HepG2 (cell line): Measurements from ENCODE around the gene DSTYK. TPM values are rescaled to one million over a fixed set of nuclear protein-coding genes. Genes with fewer than 3 reads are reported as not detected.
A peak's percentile ranks its signal among the peaks of the same experiment; 100 is the strongest.

ENCODE experiments used
- GABPB1 ChIP-seq: IDR thresholded peaks from 2 replicates; pipeline ENCODE4 v1.6.1; 2016; ENCODE audit warnings: mild to moderate bottlenecking, missing genetic modification reagents, moderate library complexity, missing compliant biosample characterization
- GLI4 ChIP-seq: sonication (generic); formaldehyde crosslinking; IDR thresholded peaks from 2 replicates; pipeline ENCODE4 v1.5.1; 2020; ENCODE audit warnings: missing genetic modification reagents, mild to moderate bottlenecking, moderate library complexity, borderline replicate concordance
- KDM3A ChIP-seq: IDR thresholded peaks from 2 replicates; pipeline ENCODE4 v1.6.1; 2018; ENCODE audit warnings: low read depth, missing compliant biosample characterization
- NAIF1 ChIP-seq: sonication (generic); formaldehyde crosslinking; IDR thresholded peaks from 2 replicates; pipeline ENCODE4 v1.5.0; 2020; ENCODE audit warnings: mild to moderate bottlenecking, missing genetic modification reagents, borderline replicate concordance
- PHF21A ChIP-seq: sonication (generic); formaldehyde crosslinking; IDR thresholded peaks from 2 replicates; pipeline ENCODE4 v1.5.0; 2020; ENCODE audit warnings: mild to moderate bottlenecking, missing genetic modification reagents
- RFXANK ChIP-seq: IDR thresholded peaks from 2 replicates; pipeline ENCODE4 v1.6.1; 2016
- ZNF292 ChIP-seq: sonication (generic); formaldehyde crosslinking; IDR thresholded peaks from 2 replicates; pipeline ENCODE4 v1.8.1; 2022; ENCODE audit warnings: mild to moderate bottlenecking, low read depth, missing genetic modification reagents, borderline replicate concordance
- ZNF317 ChIP-seq: sonication (generic); formaldehyde crosslinking; IDR thresholded peaks from 2 replicates; pipeline ENCODE4 v1.5.0; 2020; ENCODE audit warnings: mild to moderate bottlenecking, missing genetic modification reagents
- ZNF335 ChIP-seq: sonication (generic); formaldehyde crosslinking; IDR thresholded peaks from 2 replicates; pipeline ENCODE4 v1.4.0; 2020; ENCODE audit warnings: missing genetic modification reagents
- ZNF354B ChIP-seq: sonication (generic); formaldehyde crosslinking; IDR thresholded peaks from 2 replicates; pipeline ENCODE4 v1.8.0; 2022; ENCODE audit warnings: mild to moderate bottlenecking, missing genetic modification reagents
- ZNF382 ChIP-seq: sonication (generic); formaldehyde crosslinking; IDR thresholded peaks from 2 replicates; pipeline ENCODE4 v1.5.0; 2020; ENCODE audit warnings: missing genetic modification reagents, mild to moderate bottlenecking, borderline replicate concordance
- ZNF749 ChIP-seq: sonication (generic); formaldehyde crosslinking; IDR thresholded peaks from 2 replicates; pipeline ENCODE4 v1.8.0; 2022; ENCODE audit warnings: mild to moderate bottlenecking, missing genetic modification reagents, moderate library complexity, borderline replicate concordance
- polyA plus RNA-seq, 8 experiments: library from polyadenylated mRNA; depleted of rRNA in 3 of 8; stranded (reverse) in 7 of 8; unstranded in 1 of 8; fragments of >200 nt; fragmentation: Illumina TruSeq in 4 of 8; extraction: Trizol in 4 of 8; gene quantifications; 2 replicates each; pipeline versions ENCODE4 v1.2.1 to v1.2.3, GENCODE V29; 2011 to 2016; ENCODE audit warnings: low read depth in 4 of 8, missing spikeins in 1 of 8, mixed read lengths in 1 of 8; ENCODE audit not compliant: insufficient read depth in 1 of 8
- total RNA-seq, 5 experiments: library from RNA; depleted of rRNA; stranded (reverse); fragments of >200 nt; fragmentation: Illumina TruSeq; extraction: Trizol; gene quantifications; 2 replicates each; pipeline ENCODE4 v1.2.3, GENCODE V29; 2016; ENCODE audit warnings: low read depth in 1 of 5
- TF ChIP-seq, protein P1 (sequence below), 2 experiments: sonication (generic) in 1 of 2; formaldehyde crosslinking in 1 of 2; IDR thresholded peaks; 2 replicates each; pipeline versions ENCODE4 v1.4.0 to v1.6.1; 2018 to 2020; ENCODE audit warnings: missing genetic modification reagents in 2 of 2, borderline replicate concordance in 1 of 2, low read depth in 1 of 2, mild to moderate bottlenecking in 1 of 2, missing biosample characterization in 1 of 2
- TF ChIP-seq, protein P2 (sequence below): sonication (generic); formaldehyde crosslinking; IDR thresholded peaks from 2 replicates; pipeline ENCODE4 v1.4.0; 2020; ENCODE audit warnings: missing genetic modification reagents, borderline replicate concordance
- TF ChIP-seq, protein P3 (sequence below): sonication (generic); formaldehyde crosslinking; IDR thresholded peaks from 2 replicates; pipeline ENCODE4 v1.4.0; 2020; ENCODE audit warnings: missing genetic modification reagents
- TF ChIP-seq, protein P4 (sequence below): IDR thresholded peaks from 2 replicates; pipeline ENCODE4 v1.6.1; 2016
- TF ChIP-seq, protein P5 (sequence below): sonication (generic); formaldehyde crosslinking; IDR thresholded peaks from 2 replicates; pipeline ENCODE4 v1.8.0; 2022; ENCODE audit warnings: mild to moderate bottlenecking, missing genetic modification reagents; ENCODE audit not compliant: insufficient replicate concordance
- TF ChIP-seq, protein P6 (sequence below): sonication (generic); formaldehyde crosslinking; IDR thresholded peaks from 2 replicates; pipeline ENCODE4 v1.5.0; 2020; ENCODE audit warnings: mild to moderate bottlenecking, missing genetic modification reagents, borderline replicate concordance

DSTYK gene
- total and polyA plus RNA-seq, 2 of the 13 experiments (the other 11 are each of a cell fraction or from before 2014, with no cell fraction given), result 2.6 to 4.8 TPM

DNA sequence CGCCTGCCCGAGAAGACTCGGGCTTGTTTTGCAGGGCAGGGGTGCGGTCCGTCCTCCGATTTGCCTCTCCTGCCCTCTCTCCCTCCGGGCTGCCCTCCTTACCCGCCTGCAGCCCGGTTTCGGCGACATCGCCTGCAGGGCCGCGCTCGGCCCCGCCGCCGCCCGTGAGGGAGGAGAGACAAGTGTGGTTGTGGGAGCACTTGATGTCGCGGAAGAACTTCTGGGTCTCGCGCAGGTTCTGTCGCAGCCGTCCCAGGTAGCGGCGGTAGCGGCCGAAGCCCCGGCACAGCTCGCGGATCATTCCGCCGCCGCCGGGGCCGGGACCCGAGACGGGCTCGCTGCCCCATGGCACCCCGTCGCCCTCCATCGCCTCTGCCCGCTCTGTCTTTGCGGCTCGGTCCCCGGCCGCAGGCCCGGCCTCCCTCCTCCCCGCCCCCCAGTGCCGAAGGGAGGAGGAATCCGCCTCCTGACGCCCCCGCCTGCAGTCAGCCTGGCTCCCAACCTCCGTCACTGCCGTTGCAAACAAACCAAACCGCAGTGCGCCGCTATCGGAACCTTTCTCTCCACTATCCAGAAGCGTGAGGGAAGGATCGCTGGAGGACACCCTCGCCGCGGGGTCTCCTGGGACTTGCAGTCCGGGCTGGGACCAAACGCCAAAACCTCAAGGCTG is at the start of gene DSTYK (continued):
- TF ChIP-seq, protein P1, sequence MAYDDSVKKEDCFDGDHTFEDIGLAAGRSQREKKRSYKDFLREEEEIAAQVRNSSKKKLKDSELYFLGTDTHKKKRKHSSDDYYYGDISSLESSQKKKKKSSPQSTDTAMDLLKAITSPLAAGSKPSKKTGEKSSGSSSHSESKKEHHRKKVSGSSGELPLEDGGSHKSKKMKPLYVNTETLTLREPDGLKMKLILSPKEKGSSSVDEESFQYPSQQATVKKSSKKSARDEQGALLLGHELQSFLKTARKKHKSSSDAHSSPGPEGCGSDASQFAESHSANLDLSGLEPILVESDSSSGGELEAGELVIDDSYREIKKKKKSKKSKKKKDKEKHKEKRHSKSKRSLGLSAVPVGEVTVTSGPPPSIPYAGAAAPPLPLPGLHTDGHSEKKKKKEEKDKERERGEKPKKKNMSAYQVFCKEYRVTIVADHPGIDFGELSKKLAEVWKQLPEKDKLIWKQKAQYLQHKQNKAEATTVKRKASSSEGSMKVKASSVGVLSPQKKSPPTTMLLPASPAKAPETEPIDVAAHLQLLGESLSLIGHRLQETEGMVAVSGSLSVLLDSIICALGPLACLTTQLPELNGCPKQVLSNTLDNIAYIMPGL (CRISPR knock-in tag; IDR thresholded peaks at IDR 0.05; ENCODE audit: borderline replicate concordance in 1 of 2, low read depth in 1 of 2), result peak; percentile 96 to 98
- TF ChIP-seq, protein P2, sequence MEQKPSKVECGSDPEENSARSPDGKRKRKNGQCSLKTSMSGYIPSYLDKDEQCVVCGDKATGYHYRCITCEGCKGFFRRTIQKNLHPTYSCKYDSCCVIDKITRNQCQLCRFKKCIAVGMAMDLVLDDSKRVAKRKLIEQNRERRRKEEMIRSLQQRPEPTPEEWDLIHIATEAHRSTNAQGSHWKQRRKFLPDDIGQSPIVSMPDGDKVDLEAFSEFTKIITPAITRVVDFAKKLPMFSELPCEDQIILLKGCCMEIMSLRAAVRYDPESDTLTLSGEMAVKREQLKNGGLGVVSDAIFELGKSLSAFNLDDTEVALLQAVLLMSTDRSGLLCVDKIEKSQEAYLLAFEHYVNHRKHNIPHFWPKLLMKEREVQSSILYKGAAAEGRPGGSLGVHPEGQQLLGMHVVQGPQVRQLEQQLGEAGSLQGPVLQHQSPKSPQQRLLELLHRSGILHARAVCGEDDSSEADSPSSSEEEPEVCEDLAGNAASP, result peak; percentile 35; the same call in 1 of the 2 replicates
- TF ChIP-seq KDM3A, result peak; percentile 77
- TF ChIP-seq ZNF749 (CRISPR knock-in tag), result peak; percentile 65; the same call in 1 of the 2 replicates
- TF ChIP-seq GLI4, result 0 out of 2 replicates have a peak, but pooled peaks have one; percentile 40
- TF ChIP-seq, protein P3, sequence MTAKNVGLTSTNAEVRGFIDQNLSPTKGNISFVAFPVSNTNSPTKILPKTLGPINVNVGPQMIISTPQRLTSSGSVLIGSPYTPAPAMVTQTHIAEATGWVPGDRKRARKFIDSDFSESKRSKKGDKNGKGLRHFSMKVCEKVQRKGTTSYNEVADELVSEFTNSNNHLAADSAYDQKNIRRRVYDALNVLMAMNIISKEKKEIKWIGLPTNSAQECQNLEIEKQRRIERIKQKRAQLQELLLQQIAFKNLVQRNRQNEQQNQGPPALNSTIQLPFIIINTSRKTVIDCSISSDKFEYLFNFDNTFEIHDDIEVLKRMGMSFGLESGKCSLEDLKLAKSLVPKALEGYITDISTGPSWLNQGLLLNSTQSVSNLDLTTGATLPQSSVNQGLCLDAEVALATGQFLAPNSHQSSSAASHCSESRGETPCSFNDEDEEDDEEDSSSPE (CRISPR knock-in tag), result peak; percentile 48; the same call in 1 of the 2 replicates
- TF ChIP-seq RFXANK (CRISPR knock-in tag), result peak; percentile 90; the same call in 1 of the 2 replicates
- TF ChIP-seq ZNF292, result no peak
- TF ChIP-seq, protein P4, sequence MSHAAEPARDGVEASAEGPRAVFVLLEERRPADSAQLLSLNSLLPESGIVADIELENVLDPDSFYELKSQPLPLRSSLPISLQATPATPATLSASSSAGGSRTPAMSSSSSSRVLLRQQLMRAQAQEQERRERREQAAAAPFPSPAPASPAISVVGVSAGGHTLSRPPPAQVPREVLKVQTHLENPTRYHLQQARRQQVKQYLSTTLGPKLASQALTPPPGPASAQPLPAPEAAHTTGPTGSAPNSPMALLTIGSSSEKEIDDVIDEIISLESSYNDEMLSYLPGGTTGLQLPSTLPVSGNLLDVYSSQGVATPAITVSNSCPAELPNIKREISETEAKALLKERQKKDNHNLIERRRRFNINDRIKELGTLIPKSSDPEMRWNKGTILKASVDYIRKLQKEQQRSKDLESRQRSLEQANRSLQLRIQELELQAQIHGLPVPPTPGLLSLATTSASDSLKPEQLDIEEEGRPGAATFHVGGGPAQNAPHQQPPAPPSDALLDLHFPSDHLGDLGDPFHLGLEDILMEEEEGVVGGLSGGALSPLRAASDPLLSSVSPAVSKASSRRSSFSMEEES, result peak; percentile 71; the same call in 1 of the 2 replicates
- TF ChIP-seq, protein P5, sequence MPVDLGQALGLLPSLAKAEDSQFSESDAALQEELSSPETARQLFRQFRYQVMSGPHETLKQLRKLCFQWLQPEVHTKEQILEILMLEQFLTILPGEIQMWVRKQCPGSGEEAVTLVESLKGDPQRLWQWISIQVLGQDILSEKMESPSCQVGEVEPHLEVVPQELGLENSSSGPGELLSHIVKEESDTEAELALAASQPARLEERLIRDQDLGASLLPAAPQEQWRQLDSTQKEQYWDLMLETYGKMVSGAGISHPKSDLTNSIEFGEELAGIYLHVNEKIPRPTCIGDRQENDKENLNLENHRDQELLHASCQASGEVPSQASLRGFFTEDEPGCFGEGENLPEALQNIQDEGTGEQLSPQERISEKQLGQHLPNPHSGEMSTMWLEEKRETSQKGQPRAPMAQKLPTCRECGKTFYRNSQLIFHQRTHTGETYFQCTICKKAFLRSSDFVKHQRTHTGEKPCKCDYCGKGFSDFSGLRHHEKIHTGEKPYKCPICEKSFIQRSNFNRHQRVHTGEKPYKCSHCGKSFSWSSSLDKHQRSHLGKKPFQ, result peak; percentile 74
- 0 out of 2 replicates have a peak, but pooled peaks have one; percentile 22 for TF ChIP-seq ZNF354B (CRISPR knock-in tag)
- TF ChIP-seq GABPB1 (CRISPR knock-in tag), result peak; percentile 95
- no peak for TF ChIP-seq ZNF382
- peak; percentile 87 for TF ChIP-seq PHF21A (CRISPR knock-in tag)
- peak; percentile 98 for TF ChIP-seq ZNF335 (CRISPR knock-in tag)
- TF ChIP-seq, protein P6, sequence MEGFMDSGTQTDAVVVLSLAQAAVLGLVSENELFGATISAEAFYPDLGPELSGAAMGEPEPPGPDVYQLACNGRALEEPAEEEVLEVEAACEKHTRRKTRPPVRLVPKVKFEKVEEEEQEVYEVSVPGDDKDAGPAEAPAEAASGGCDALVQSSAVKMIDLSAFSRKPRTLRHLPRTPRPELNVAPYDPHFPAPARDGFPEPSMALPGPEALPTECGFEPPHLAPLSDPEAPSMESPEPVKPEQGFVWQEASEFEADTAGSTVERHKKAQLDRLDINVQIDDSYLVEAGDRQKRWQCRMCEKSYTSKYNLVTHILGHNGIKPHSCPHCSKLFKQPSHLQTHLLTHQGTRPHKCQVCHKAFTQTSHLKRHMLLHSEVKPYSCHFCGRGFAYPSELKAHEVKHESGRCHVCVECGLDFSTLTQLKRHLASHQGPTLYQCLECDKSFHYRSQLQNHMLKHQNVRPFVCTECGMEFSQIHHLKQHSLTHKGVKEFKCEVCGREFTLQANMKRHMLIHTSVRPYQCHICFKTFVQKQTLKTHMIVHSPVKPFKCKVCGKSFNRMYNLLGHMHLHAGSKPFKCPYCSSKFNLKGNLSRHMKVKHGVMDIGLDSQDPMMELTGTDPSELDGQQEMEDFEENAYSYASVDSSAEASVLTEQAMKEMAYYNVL (CRISPR knock-in tag), result peak; percentile 77; the same call in 1 of the 2 replicates
- no peak for TF ChIP-seq ZNF317
- TF ChIP-seq NAIF1 (CRISPR knock-in tag), result peak; percentile 68; the same call in 1 of the 2 replicates
